Activated effector memory CD4-positive, alpha-beta T cell treated with Interleukin-2 at 50 U/mL for 16 hours (primary cell): ENCODE measurements around the gene SLC16A13.
"Not testable (repeated sequence)": the region's sequence is repeated elsewhere in the genome, so short reads cannot be mapped to it uniquely, and the experiment has no call there.

Experiments
- DNase-seq: peaks from one replicate; pipeline ENCODE4 v3.0.0-alpha.2; 2020

SLC16A13 gene

GRCh38 chr17:7068268-7068667 lies 32.5 kb downstream of the SLC16A13 start:
- no peak for DNase-seq

- DNase-seq, result no peak
These were observed 34.9 kb downstream of the SLC16A13 start for GRCh38 chr17:7070712-7071111.

GRCh38 chr17:7072406-7072805 lies 36.6 kb downstream of the SLC16A13 start:
- no peak for DNase-seq

- no peak for DNase-seq
These were observed 39.1 kb downstream of the SLC16A13 start for GRCh38 chr17:7074931-7075330.

GRCh38 chr17:7077911-7078546 lies 42.2 kb downstream of the SLC16A13 start:
- no peak for DNase-seq

- no peak for DNase-seq
These were observed 42.9 kb downstream of the SLC16A13 start for GRCh38 chr17:7078711-7079110.

GRCh38 chr17:7079581-7080455 lies 44.0 kb downstream of the SLC16A13 start, which contains the start of gene CLEC10A:
Gene CLEC10A (minus strand): TSS chr17:7080251. CDS start chr17:7078812, 1,439 bp downstream.
- no peak for DNase-seq

GRCh38 chr17:7080456-7081041 lies 44.7 kb downstream of the SLC16A13 start:
- no peak for DNase-seq

GRCh38 chr17:7081341-7082062 lies 45.7 kb downstream of the SLC16A13 start:
- DNase-seq, result peak; percentile 15

GRCh38 chr17:7083592-7083991 lies 47.8 kb downstream of the SLC16A13 start:
- no peak for DNase-seq

GRCh38 chr17:7084088-7084487 lies 48.3 kb downstream of the SLC16A13 start:
- no peak for DNase-seq

GRCh38 chr17:7088442-7088841 lies 52.6 kb downstream of the SLC16A13 start:
- not testable (repeated sequence) for DNase-seq

GRCh38 chr17:7089570-7089969 lies 53.8 kb downstream of the SLC16A13 start:
- DNase-seq, result not testable (repeated sequence)
